Measurements from ENCODE around the gene TMEM175. TPM values are rescaled to one million over a fixed set of nuclear protein-coding genes. Genes with fewer than 3 reads are reported as not detected.

Gene TMEM175
- total and polyA plus RNA-seq, 9 of the 15 experiments (the other 6 are each of a cell fraction or from before 2014, with no cell fraction given): 0.13 to 30.9 (median 9.4) TPM

DNA sequence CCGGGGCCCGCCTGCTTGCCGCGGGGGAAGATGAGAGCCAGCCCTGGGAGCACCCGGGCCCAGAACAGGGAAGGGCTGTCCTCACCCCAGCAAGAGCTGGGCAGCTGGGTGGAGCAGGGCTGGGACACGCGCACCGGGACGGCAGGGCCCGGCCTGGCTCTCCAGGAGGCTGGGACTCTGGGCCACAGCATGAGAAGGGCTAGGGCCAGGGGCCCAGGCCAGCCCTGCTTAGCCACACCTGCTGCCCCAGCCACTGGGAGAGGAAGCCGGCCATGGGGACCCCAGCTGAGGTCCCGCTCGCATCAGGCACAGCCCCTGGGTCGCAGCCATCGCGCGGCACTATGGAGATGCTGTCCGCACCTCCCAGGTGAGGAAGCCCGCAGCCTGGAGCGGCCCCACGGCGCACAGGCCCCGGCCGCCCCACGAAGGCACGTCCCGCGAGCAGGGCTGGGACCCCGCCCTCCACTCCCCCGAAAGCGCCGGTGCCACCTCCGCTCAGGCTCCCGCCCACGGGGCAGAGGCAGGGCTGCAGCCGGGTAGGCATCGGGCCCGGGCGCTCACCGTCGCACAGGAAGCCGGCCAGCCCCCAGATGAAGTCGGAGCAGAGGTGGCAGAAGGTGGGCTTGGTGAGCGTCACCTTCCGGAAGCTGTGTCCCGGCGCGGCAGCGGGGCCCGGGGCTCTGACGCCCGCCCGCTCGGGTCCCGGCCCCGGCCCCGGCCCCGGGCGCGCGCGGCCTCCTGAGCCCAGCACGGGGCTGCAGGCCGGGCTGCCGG is 40.6 kb downstream of the TMEM175 start (continued):
- TF ChIP-seq CBX2 (IDR thresholded peaks at IDR 0.05; ENCODE audit: insufficient read depth, low read length, poor library complexity, severe bottlenecking) (no peak), NR0B1 (IDR thresholded peaks at IDR 0.05; ENCODE audit: partially characterized antibody) (no peak), MAZ (CRISPR knock-in tag; conservative IDR thresholded peaks at IDR 0.05 in 1 of 2, IDR thresholded peaks at IDR 0.05 in 1 of 2) (no peak), PRDM10 (IDR thresholded peaks at IDR 0.05; ENCODE audit: partially characterized antibody) (no peak), PHF20 (IDR thresholded peaks at IDR 0.05; ENCODE audit: partially characterized antibody) (peak; percentile 7), RB1 (IDR thresholded peaks at IDR 0.05; ENCODE audit: low read depth) (0 out of 2 replicates have a peak, but pooled peaks have one; percentile 17), CTCFL (IDR thresholded peaks at IDR 0.05; ENCODE audit: borderline replicate concordance, insufficient read depth, low read depth, low read length, poor library complexity, severe bottlenecking) (no peak), L3MBTL2 (IDR thresholded peaks at IDR 0.05) (peak; percentile 55), HNRNPL (IDR thresholded peaks at IDR 0.05; ENCODE audit: low read depth, low read length) (peak; percentile 65; the same call in 1 of the 2 replicates), POLR2G (IDR thresholded peaks at IDR 0.05; ENCODE audit: low read depth, low read length) (peak; percentile 34; the same call in 1 of the 2 replicates), EGR1 (conservative IDR thresholded peaks at IDR 0.05) (peak; percentile 64), SAFB (IDR thresholded peaks at IDR 0.05; ENCODE audit: borderline replicate concordance, low read depth, low read length) (peak; percentile 44; the same call in 1 of the 2 replicates), PHF8 (IDR thresholded peaks at IDR 0.05; ENCODE audit: borderline replicate concordance, low read length) (peak; percentile 7; the same call in 1 of the 2 replicates), ZZZ3 (IDR thresholded peaks at IDR 0.05) (no peak), HMGN3 (IDR thresholded peaks at IDR 0.05; ENCODE audit: borderline replicate concordance, extremely low read depth, insufficient read length, low read depth, low read length) (no peak), CSDE1 (IDR thresholded peaks at IDR 0.05) (no peak), RBFOX2 (IDR thresholded peaks at IDR 0.05; ENCODE audit: low read depth, low read length) (0 out of 2 replicates have a peak, but pooled peaks have one; percentile 18)

Data from K562 (cell line).